PC-9 (cell line): ENCODE results near the gene LRRC7.

ENCODE experiments used
- EZH2 ChIP-seq: fragments of 200-600 bp; sonication (generic); IDR thresholded peaks from 2 replicates; pipeline ENCODE4 v1.8.0; 2017; ENCODE audit warnings: antibody characterized with exemption, low read depth
- TF ChIP-seq, protein P1 (sequence below): fragments of 200-600 bp; sonication (generic); conservative IDR thresholded peaks from 2 replicates; pipeline ENCODE4 v1.6.1; 2017; ENCODE audit warnings: mixed run types, antibody characterized with exemption, mild to moderate bottlenecking, moderate library complexity

DNA sequence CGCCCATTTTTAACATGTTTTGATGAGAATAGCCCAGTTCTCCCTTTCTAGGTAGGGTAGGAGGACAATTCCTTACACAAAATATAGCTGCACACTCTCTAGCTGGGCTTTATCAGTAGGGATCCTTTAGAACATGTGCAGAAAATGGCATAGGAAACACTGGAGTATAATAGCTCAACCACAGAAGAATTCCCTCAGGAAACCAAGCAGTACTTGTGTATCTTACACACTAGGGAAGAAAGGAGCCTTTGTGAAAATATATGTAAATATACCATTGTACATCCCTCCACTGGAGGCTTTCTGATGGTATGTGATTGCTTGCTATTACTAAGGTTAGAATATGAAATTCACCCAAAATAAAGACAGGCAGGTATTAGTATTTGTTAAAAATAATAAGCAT lies 484.2 kb downstream of the LRRC7 start:
- TF ChIP-seq, protein P1, sequence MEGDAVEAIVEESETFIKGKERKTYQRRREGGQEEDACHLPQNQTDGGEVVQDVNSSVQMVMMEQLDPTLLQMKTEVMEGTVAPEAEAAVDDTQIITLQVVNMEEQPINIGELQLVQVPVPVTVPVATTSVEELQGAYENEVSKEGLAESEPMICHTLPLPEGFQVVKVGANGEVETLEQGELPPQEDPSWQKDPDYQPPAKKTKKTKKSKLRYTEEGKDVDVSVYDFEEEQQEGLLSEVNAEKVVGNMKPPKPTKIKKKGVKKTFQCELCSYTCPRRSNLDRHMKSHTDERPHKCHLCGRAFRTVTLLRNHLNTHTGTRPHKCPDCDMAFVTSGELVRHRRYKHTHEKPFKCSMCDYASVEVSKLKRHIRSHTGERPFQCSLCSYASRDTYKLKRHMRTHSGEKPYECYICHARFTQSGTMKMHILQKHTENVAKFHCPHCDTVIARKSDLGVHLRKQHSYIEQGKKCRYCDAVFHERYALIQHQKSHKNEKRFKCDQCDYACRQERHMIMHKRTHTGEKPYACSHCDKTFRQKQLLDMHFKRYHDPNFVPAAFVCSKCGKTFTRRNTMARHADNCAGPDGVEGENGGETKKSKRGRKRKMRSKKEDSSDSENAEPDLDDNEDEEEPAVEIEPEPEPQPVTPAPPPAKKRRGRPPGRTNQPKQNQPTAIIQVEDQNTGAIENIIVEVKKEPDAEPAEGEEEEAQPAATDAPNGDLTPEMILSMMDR: no peak
- TF ChIP-seq EZH2: no peak
